K562 treated with DMSO at 1 percent for 24 hours (cell line): Measurements from ENCODE around the gene ACTL7A. TPM values are rescaled to one million over a fixed set of nuclear protein-coding genes. Genes with fewer than 3 reads are reported as not detected.

Experiments
- total RNA-seq: library from RNA; unstranded; fragments of 300-600 nt; gene quantifications from 2 replicates; pipeline ENCODE4 v1.2.3, GENCODE V29; 2022; ENCODE audit warnings: low read depth; ENCODE audit not compliant: insufficient read depth

Gene ACTL7A
- not detected in 2 replicates for total RNA-seq

GRCh38 chr9:108861997-108862396 is at the start of gene ACTL7A:
TSS of gene ACTL7A (plus strand) at chr9:108862266. CDS start at chr9:108862323, 57 bp downstream.

GRCh38 chr9:108855888-108856287 is 6.2 kb upstream of the ACTL7A start, which contains the start of gene ACTL7B:
TSS of gene ACTL7B (minus strand) at chr9:108855986. CDS start at chr9:108855930, 56 bp downstream.

Other genes with a start within 250 kb of the ACTL7A start
- gene ACTL7B, start 6.3 kb upstream of the ACTL7A start, total RNA-seq = not detected in 2 replicates
- 18.2 and 24.1 TPM in 2 replicates for gene ELP1, start 71.9 kb downstream of the ACTL7A start, total RNA-seq
- gene ABITRAM, start 72.1 kb downstream of the ACTL7A start, total RNA-seq = 9.9 and 10.4 TPM in 2 replicates
- 29.3 and 29.8 TPM in 2 replicates for gene CTNNAL1, start 151.2 kb downstream of the ACTL7A start, total RNA-seq